Kidney (tissue), 14 donors: ENCODE results near the gene BET1L. TPM values are rescaled to one million over a fixed set of nuclear protein-coding genes. Genes with fewer than 3 reads are reported as not detected.

Experiments
- DNase-seq, 5 donors: peaks; one replicate each; pipeline ENCODE4 v3.0.0-alpha.2; 2013 to 2020
- FAIRE-seq: peaks from 2 replicates; lab custom pipeline; 2012; peaks lifted over from hg19 to GRCh38; lab: Jason Lieb, UNC
- H3K27ac ChIP-seq, 2 donors: one replicate each; pipeline ENCODE4 v1.7.0; 2013; ENCODE audit warnings: low read depth in 2 of 2, low read length in 2 of 2, inconsistent platforms in 1 of 2
- H3K27me3 ChIP-seq: one replicate; pipeline ENCODE4 v1.7.1; 2013; ENCODE audit warnings: low read length, inconsistent platforms; ENCODE audit not compliant: control insufficient read depth, insufficient read depth
- H3K36me3 ChIP-seq, 3 donors: one replicate each; pipeline versions ENCODE4 v1.7.0 to v1.7.1; 2013; ENCODE audit warnings: low read length in 3 of 3, control low read depth in 1 of 3, inconsistent platforms in 1 of 3; ENCODE audit not compliant: insufficient read depth in 3 of 3, control insufficient read depth in 2 of 3
- H3K4me1 ChIP-seq, 3 donors: one replicate each; pipeline versions ENCODE4 v1.7.0 to v1.7.1; 2013; ENCODE audit warnings: low read length in 3 of 3, inconsistent platforms in 1 of 3, low read depth in 1 of 3; ENCODE audit not compliant: control insufficient read depth in 2 of 3, insufficient read depth in 2 of 3
- H3K4me3 ChIP-seq, 3 donors: one replicate each; pipeline versions ENCODE4 v1.7.0 to v1.8.1; 2013; ENCODE audit warnings: low read length in 3 of 3, control low read depth in 1 of 3, inconsistent platforms in 1 of 3
- H3K9ac ChIP-seq, 3 donors: one replicate each; pipeline versions ENCODE4 v1.7.0 to v1.7.1; 2013; ENCODE audit warnings: low read length in 3 of 3, control low read depth in 1 of 3, inconsistent platforms in 1 of 3
- H3K9me3 ChIP-seq, 3 donors: one replicate each; pipeline versions ENCODE4 v1.7.0 to v1.7.1; 2013; ENCODE audit warnings: low read length in 3 of 3, control low read depth in 1 of 3, inconsistent platforms in 1 of 3; ENCODE audit not compliant: control insufficient read depth in 2 of 3, insufficient read depth in 1 of 3
- intact Hi-C: fragments of 100-400 bp; cut with DNase I; formaldehyde crosslinking; loops from one replicate; pipeline ENCODE4 v1.11.1; 2022
- polyA plus RNA-seq: library from polyadenylated mRNA; stranded (reverse); fragments of 350-450 nt; fragmentation: Illumina TruSeq; extraction: RNeasy Lipid Tissue Mini Kit (QIAGEN cat#74804); gene quantifications from one replicate; pipeline ENCODE4 v1.2.3, GENCODE V29; 2014; ENCODE audit warnings: low read depth, low replicate concordance; ENCODE audit not compliant: insufficient read depth
- total RNA-seq: library from RNA; stranded (reverse); fragmentation: NEBNext Ultra II Directional; extraction: Animal tissue kit (Norgen Biotek cat#: 25700); gene quantifications from one replicate; pipeline ENCODE4 v1.2.1, GENCODE V29; 2021
- TF ChIP-seq, protein P1 (sequence below): IDR thresholded peaks from 3 replicates; pipeline ENCODE4 v1.5.1; 2012; ENCODE audit warnings: mild to moderate bottlenecking, moderate library complexity, borderline replicate concordance; ENCODE audit not compliant: insufficient read depth; ENCODE audit errors: extremely low read depth
- donor health status: control.
- donor health status: control.
- donor health status: control.
- donor health status: control.
- donor health status: control.
- donor health status: DM: yes; HTN: yes; CAD: no.
- donor health status: Normal renal cell carcinoma (clear cell type).

Gene BET1L
- total and polyA plus RNA-seq, 2 donors from 2014 or later: 43.9 to 56.5 TPM

DNA sequence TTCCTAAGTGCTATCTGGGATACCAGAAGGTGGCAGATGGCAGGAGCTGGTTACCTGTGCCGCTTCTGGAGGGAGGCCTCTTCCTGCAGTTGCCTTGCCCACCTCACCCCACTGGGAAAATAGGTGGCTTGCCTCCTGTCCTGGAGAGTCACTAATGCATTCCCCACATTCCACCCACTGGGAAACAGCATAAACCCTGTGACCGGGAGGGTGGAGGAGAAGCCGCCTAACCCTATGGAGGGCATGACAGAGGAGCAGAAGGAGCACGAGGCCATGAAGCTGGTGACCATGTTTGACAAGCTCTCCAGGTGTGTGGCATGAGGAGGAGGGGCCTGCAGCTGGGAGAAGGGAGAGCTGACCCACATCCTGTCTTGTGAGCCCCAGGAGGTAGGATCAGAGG is 5.9 kb upstream of the BET1L start:
- DNase-seq: peak in 1 of 5 donors; percentile 31

DNA sequence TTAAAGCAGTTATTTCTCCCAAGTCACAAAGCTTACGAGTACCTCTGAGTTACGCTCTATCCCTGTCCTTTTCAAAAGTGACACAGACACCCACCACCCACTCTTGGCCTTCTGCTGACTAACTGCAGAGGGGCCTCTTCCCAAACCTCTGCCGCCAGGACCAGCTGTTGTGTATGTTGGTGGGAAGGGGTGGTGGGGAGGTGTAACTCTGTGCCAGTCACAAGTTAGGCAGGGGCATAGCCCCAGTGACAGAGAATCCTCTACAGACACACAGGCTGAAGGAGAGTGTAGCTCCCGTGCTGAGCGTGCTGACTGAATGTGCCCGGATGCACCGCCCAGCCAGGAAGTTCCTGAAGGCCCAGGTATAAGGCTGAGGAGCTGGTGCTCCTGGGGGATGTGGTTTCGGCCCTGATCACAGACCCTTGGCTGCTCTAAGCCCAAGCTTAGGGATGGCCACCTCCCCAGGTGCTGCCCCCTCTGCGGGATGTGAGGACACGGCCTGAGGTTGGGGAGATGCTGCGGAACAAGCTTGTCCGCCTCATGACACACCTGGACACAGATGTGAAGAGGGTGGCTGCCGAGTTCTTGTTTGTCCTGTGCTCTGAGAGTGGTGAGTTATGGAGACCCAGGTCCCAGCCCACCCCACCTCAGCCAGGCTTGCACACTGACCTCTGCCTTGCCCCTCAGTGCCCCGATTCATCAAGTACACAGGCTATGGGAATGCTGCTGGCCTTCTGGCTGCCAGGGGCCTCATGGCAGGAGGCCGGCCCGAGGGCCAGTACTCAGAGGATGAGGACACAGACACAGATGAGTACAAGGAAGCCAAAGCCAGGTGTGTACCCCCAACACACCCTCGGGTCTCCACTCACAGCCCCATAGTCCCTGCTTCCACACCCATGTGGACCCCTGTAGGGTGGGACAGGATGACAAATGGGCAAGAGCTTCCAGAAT is 5.2 kb upstream of the BET1L start:
- H3K4me1 ChIP-seq: peaks cover 0 to 23% (median 6%) of the 10 kb centered on the region in 3 donors
- H3K4me3 ChIP-seq: no peak overlapping the region
- H3K9me3 ChIP-seq: no peaks in the 10 kb centered on the region
- H3K27me3 ChIP-seq: no peaks in the 10 kb centered on the region
- peaks cover 2 to 52% (median 42%) of the 10 kb centered on the region in 3 donors for H3K36me3 ChIP-seq
- no peak for FAIRE-seq
- TF ChIP-seq, protein P1, sequence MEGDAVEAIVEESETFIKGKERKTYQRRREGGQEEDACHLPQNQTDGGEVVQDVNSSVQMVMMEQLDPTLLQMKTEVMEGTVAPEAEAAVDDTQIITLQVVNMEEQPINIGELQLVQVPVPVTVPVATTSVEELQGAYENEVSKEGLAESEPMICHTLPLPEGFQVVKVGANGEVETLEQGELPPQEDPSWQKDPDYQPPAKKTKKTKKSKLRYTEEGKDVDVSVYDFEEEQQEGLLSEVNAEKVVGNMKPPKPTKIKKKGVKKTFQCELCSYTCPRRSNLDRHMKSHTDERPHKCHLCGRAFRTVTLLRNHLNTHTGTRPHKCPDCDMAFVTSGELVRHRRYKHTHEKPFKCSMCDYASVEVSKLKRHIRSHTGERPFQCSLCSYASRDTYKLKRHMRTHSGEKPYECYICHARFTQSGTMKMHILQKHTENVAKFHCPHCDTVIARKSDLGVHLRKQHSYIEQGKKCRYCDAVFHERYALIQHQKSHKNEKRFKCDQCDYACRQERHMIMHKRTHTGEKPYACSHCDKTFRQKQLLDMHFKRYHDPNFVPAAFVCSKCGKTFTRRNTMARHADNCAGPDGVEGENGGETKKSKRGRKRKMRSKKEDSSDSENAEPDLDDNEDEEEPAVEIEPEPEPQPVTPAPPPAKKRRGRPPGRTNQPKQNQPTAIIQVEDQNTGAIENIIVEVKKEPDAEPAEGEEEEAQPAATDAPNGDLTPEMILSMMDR: no peak
- no peak overlapping the region for H3K27ac ChIP-seq
- no peak overlapping the region for H3K9ac ChIP-seq
- intact Hi-C loops: no loop called here
- DNase-seq: peak in 1 of 5 donors; percentile 53

More for the DNA sequence above, 5.9 kb upstream of the BET1L start:
- Histone ChIP-seq H3K27ac (no peak overlapping the region), H3K27me3 (no peaks in the 10 kb centered on the region), H3K36me3 (peaks cover 2 to 53% (median 42%) of the 10 kb centered on the region in 3 donors), H3K4me3 (no peak overlapping the region), H3K4me1 (peaks cover 0 to 23% (median 6%) of the 10 kb centered on the region in 3 donors), H3K9me3 (no peaks in the 10 kb centered on the region), H3K9ac (no peak overlapping the region)
- FAIRE-seq: no peak
- TF ChIP-seq, protein P1: no peak
- intact Hi-C loops: no loop called here

DNA sequence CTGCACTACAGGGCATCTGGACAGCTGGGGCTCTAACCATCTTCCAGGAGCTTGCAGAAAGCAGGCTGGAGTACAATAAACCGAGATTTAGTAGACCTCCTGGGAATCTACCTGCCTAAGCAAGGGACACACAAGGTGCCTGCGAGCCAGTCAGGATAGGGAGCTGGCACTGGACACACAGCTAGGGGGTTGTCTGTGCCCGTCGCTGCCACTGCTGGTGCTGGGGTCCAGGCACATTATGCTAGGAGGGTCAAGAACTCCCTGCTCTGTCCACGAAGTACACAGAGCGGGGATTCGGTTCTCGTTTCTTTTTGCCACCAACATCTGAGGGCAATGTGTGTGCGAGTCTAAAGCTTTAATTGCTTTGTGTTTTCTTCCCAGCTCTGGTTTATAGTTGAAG is 4.5 kb upstream of the BET1L start:
- FAIRE-seq: no peak
- TF ChIP-seq, protein P1: no peak
- intact Hi-C loops: no loop called here

More for the DNA sequence above, 4.5 kb upstream of the BET1L start:
- H3K4me1 ChIP-seq: peaks cover 0 to 23% (median 6%) of the 10 kb centered on the region in 3 donors
- H3K36me3 ChIP-seq: peaks cover 2 to 52% (median 42%) of the 10 kb centered on the region in 3 donors
- H3K27me3 ChIP-seq: no peaks in the 10 kb centered on the region
- H3K9ac ChIP-seq: no peak overlapping the region
- peak in 1 of 5 donors; percentile 64 for DNase-seq
- H3K4me3 ChIP-seq: no peak overlapping the region
- no peak overlapping the region for H3K27ac ChIP-seq
- no peaks in the 10 kb centered on the region for H3K9me3 ChIP-seq
